ENCODE data around the gene HS3ST5. TPM values are rescaled to one million over a fixed set of nuclear protein-coding genes. Genes with fewer than 3 reads are reported as not detected.

Gene HS3ST5
- total RNA-seq, 2 donors from 2014 or later = not detected

DNA sequence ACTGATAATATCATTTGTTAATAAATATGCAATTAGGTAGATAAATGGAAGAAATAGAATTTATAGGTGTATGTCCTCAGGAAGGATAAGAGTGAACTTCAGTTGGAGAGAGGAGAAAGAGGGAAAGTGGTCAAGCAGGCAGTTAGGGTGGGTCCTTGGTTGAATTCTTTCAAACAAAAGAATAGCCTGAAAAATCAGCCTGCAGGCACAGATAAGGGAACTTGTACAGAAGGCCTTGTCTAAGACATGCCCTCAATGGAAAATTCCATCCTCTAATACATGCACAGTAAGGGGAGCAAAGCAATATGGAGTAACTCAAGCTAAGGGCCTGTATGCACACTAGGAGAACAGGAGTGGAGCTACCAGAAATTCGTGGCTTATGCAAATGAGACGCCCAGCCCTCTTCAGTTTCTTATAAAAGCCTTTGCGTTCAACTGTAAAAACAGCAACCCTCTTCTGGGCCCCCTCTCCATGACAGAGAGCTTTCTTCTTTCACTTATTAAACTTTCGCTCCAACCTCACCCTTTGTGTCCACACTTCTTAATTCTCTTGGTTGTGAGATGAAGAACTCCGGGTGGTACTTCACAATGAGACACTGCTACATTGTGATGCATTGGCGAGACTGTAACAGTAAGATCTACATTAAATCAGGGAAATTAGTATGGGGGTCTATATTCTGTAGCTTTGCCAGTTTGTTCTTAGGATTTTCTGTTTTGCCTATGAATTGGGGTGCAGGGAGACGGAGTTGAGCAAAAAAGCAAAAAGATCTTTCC lies 147.0 kb downstream of the HS3ST5 start:
- H3K36me3 ChIP-seq = no peaks in the 10 kb centered on the region
- no peak overlapping the region for H3K27ac ChIP-seq
- TF ChIP-seq, protein P1, sequence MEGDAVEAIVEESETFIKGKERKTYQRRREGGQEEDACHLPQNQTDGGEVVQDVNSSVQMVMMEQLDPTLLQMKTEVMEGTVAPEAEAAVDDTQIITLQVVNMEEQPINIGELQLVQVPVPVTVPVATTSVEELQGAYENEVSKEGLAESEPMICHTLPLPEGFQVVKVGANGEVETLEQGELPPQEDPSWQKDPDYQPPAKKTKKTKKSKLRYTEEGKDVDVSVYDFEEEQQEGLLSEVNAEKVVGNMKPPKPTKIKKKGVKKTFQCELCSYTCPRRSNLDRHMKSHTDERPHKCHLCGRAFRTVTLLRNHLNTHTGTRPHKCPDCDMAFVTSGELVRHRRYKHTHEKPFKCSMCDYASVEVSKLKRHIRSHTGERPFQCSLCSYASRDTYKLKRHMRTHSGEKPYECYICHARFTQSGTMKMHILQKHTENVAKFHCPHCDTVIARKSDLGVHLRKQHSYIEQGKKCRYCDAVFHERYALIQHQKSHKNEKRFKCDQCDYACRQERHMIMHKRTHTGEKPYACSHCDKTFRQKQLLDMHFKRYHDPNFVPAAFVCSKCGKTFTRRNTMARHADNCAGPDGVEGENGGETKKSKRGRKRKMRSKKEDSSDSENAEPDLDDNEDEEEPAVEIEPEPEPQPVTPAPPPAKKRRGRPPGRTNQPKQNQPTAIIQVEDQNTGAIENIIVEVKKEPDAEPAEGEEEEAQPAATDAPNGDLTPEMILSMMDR (IDR thresholded peaks at IDR 0.05) = no peak
- no peak for DNase-seq (ENCODE audit: low spot score)
- H3K27me3 ChIP-seq (replicated peaks; ENCODE audit: insufficient read depth) = no peaks in the 10 kb centered on the region
- ATAC-seq (ENCODE audit: insufficient number of reproducible peaks, low FRiP score, low read depth) = no peak
- H3K4me1 ChIP-seq (ENCODE audit: control insufficient read depth in 1 of 2, low read depth in 2 of 2) = no peaks in the 10 kb centered on the region
- H3K4me3 ChIP-seq = no peak overlapping the region
- H3K9me3 ChIP-seq = no peaks in the 10 kb centered on the region

DNA sequence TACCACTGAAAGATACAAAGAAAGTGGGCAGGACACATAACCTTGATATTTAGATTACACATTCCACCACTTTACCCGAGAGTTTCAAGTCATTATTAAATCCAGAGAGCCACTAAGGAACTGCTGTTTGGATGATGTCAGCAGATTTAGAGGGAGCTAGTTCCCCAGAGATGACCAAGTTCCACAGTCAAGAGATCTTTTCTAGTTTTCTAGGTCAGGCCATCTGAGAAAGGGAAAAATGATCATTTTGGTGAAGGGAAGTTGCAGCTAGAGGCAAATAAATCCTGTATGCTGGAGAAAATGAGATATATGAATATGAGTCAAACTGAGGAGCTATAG lies 147.8 kb downstream of the HS3ST5 start:
- H3K27ac ChIP-seq = no peak overlapping the region
- TF ChIP-seq, protein P1 (IDR thresholded peaks at IDR 0.05) = no peak

DNA sequence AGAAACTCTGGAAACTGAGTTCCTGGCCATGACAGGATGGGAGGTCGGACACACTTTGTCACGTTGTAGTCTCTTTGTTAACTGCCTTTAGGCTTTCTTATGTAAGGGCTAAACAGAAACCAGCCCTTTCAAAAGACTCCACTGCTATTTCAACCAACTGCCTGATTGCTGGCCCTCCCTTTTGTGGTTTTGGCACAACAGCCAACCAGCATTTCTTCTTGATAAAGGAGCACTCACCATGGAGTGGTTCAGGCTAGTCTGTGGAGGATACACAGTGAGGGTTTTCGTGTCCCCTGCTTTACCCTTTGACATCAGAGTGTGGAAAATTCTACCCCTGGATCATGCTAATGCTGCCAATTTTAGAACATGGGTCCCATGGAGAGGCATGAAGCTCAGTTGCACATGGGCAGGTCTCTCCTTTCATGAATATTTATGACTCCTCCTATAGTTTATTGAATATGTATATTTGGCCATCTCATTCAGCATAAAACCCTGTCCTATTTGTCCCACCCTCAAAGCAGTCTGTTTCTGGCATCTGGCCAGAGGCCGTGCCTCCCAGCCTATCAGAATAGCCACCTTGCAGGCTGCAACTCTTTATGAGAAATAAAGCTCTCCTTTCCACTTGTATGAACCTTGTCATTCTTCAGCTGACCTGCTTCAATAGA lies 148.3 kb downstream of the HS3ST5 start:
- ATAC-seq (ENCODE audit: insufficient number of reproducible peaks, low FRiP score, low read depth) = no peak
- H3K36me3 ChIP-seq = no peaks in the 10 kb centered on the region

More for the DNA sequence above, 147.8 kb downstream of the HS3ST5 start:
- DNase-seq (ENCODE audit: low spot score) (no peak), ATAC-seq (ENCODE audit: insufficient number of reproducible peaks, low FRiP score, low read depth) (no peak)
- no peaks in the 10 kb centered on the region for H3K4me1 ChIP-seq (ENCODE audit: control insufficient read depth in 1 of 2, low read depth in 2 of 2)
- no peaks in the 10 kb centered on the region for H3K36me3 ChIP-seq
- no peaks in the 10 kb centered on the region for H3K9me3 ChIP-seq
- H3K27me3 ChIP-seq (replicated peaks; ENCODE audit: insufficient read depth) = no peaks in the 10 kb centered on the region
- H3K4me3 ChIP-seq = no peak overlapping the region

DNA sequence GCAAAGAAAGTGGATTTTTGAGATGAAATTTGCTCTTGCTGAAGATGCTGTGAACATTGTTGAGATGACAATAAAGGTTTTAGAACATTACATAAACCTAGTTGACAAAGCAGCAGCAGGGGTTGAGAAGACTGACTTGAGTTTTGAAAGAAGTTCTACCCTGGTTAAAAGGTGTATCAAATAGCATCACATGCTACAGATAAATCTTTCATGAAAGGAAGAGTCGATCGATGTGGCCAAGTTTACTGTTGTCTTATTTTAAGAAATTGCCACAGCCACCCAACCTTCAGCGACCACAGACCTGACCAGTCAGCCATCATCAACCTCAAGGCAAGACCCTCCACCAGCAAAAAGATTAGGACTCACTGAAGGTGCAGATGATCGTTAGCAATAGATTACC lies 155.3 kb downstream of the HS3ST5 start:
- Histone ChIP-seq H3K9me3 (no peaks in the 10 kb centered on the region), H3K4me3 (no peak overlapping the region), H3K27me3 (replicated peaks; ENCODE audit: insufficient read depth) (no peaks in the 10 kb centered on the region), H3K36me3 (no peaks in the 10 kb centered on the region), H3K4me1 (ENCODE audit: control insufficient read depth in 1 of 2, low read depth in 2 of 2) (no peaks in the 10 kb centered on the region), H3K27ac (no peak overlapping the region)
- TF ChIP-seq, protein P1 (IDR thresholded peaks at IDR 0.05) = no peak
- ATAC-seq (ENCODE audit: insufficient number of reproducible peaks, low FRiP score, low read depth) (no peak), DNase-seq (ENCODE audit: low spot score) (no peak)

More for the DNA sequence above, 148.3 kb downstream of the HS3ST5 start:
- no peak overlapping the region for H3K4me3 ChIP-seq
- DNase-seq (ENCODE audit: low spot score) = no peak
- no peaks in the 10 kb centered on the region for H3K27me3 ChIP-seq (replicated peaks; ENCODE audit: insufficient read depth)
- no peak overlapping the region for H3K27ac ChIP-seq
- H3K9me3 ChIP-seq = no peaks in the 10 kb centered on the region
- TF ChIP-seq, protein P1 (IDR thresholded peaks at IDR 0.05) = no peak
- H3K4me1 ChIP-seq (ENCODE audit: control insufficient read depth in 1 of 2, low read depth in 2 of 2) = no peaks in the 10 kb centered on the region

DNA sequence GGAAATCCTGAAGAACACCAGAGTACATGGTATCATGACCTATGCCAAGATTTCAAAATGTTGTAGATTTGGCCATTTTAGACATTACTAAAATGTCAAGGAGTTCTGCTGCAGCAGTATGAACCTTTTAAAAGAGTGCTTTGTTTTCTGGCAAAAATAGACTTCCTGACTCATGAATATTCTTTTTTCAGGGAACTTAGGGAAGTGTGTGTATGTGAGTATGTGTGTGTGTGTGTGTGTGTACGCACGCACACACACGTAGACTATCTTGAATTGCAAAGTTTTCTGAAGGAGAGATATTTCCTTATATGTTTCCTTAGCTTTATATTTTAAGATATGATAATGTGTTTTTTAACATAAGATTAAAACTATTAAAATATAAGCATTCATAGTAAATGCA lies 161.2 kb downstream of the HS3ST5 start:
- ATAC-seq (ENCODE audit: insufficient number of reproducible peaks, low FRiP score, low read depth) = no peak

More for the DNA sequence above, 161.2 kb downstream of the HS3ST5 start:
- Histone ChIP-seq H3K9me3 (no peaks in the 10 kb centered on the region), H3K27me3 (replicated peaks; ENCODE audit: insufficient read depth) (no peaks in the 10 kb centered on the region), H3K36me3 (no peaks in the 10 kb centered on the region), H3K4me1 (ENCODE audit: control insufficient read depth in 1 of 2, low read depth in 2 of 2) (no peaks in the 10 kb centered on the region), H3K4me3 (no peak overlapping the region), H3K27ac (no peak overlapping the region)
- no peak for DNase-seq (ENCODE audit: low spot score)
- TF ChIP-seq, protein P1 (IDR thresholded peaks at IDR 0.05) = no peak

All from thoracic aorta (tissue), 2 donors.